OCI-LY3 (cell line): ENCODE measurements around the gene FKRP.

Experiments
- H2AFZ ChIP-seq: fragments of 200-600, 300-600 bp; shearing (Covaris generic); 2 replicates; pipeline ENCODE4 v1.6.0; 2014; ENCODE audit warnings: antibody characterized with exemption, low read depth, low read length
- H3K27ac ChIP-seq: fragments of 200-600, 300-600 bp; sonication (generic); 2 replicates; pipeline ENCODE4 v1.5.1; 2014; ENCODE audit warnings: mild to moderate bottlenecking, low read length, moderate library complexity, mixed read lengths
- H3K27me3 ChIP-seq: fragments of 200-600, 300-600 bp; sonication (generic); 2 replicates; pipeline ENCODE4 v1.6.1; 2014; ENCODE audit warnings: low read depth, low read length, mixed read lengths
- H3K36me3 ChIP-seq: fragments of 200-600, 300-600 bp; sonication (generic); replicated peaks from 2 replicates; pipeline ENCODE3; 2014; ENCODE audit warnings: low read depth, low read length, mixed read lengths
- H3K4me1 ChIP-seq: fragments of 300-600, 200-600 bp; sonication (generic); 2 replicates; pipeline ENCODE4 v1.6.1; 2014; ENCODE audit warnings: low read length, mixed read lengths
- H3K4me2 ChIP-seq: fragments of 200-600, 300-600 bp; sonication (generic); 2 replicates; pipeline ENCODE4 v1.6.1; 2014; ENCODE audit warnings: low read length, mixed read lengths
- H3K4me3 ChIP-seq: fragments of 300-600, 200-600 bp; sonication (generic); 2 replicates; pipeline ENCODE4 v1.5.1; 2014; ENCODE audit warnings: antibody characterized with exemption, mild to moderate bottlenecking, low read length, moderate library complexity
- H3K79me2 ChIP-seq: fragments of 300-600, 200-600 bp; shearing (Covaris generic); 2 replicates; pipeline ENCODE4 v1.6.1; 2014; ENCODE audit warnings: mild to moderate bottlenecking, low read length, mixed read lengths
- H3K9ac ChIP-seq: fragments of 300-600, 200-600 bp; shearing (Covaris generic); 2 replicates; pipeline ENCODE4 v1.6.0; 2014; ENCODE audit warnings: mild to moderate bottlenecking, low read length, moderate library complexity
- H3K9me3 ChIP-seq: fragments of 200-600, 300-600 bp; shearing (Covaris generic); 2 replicates; pipeline ENCODE4 v1.6.1; 2014; ENCODE audit warnings: low read length, mixed read lengths; ENCODE audit not compliant: insufficient read depth
- H4K20me1 ChIP-seq: fragments of 200-600, 300-600 bp; sonication (generic); 2 replicates; pipeline ENCODE4 v1.6.1; 2016; ENCODE audit warnings: low read length, mixed read lengths; ENCODE audit not compliant: insufficient read depth
- EZH2phosphoT487 ChIP-seq: fragments of 200-600 bp; shearing (Covaris generic); IDR thresholded peaks from 2 replicates; pipeline ENCODE4 v1.6.1; 2018; ENCODE audit warnings: antibody characterized with exemption, mixed run types, low read depth
- TF ChIP-seq, protein P1 (sequence below): fragments of 200-600, 300-600 bp; sonication (generic); IDR thresholded peaks from 2 replicates; pipeline ENCODE4 v1.5.1; 2014; ENCODE audit warnings: antibody characterized with exemption, low read length, low read depth

FKRP gene

GRCh38 chr19:46744005-46744691, 1.7 kb upstream of the FKRP start:
- H3K9ac ChIP-seq, result no peak overlapping the region
- no peak for TF ChIP-seq EZH2phosphoT487
- TF ChIP-seq, protein P1, sequence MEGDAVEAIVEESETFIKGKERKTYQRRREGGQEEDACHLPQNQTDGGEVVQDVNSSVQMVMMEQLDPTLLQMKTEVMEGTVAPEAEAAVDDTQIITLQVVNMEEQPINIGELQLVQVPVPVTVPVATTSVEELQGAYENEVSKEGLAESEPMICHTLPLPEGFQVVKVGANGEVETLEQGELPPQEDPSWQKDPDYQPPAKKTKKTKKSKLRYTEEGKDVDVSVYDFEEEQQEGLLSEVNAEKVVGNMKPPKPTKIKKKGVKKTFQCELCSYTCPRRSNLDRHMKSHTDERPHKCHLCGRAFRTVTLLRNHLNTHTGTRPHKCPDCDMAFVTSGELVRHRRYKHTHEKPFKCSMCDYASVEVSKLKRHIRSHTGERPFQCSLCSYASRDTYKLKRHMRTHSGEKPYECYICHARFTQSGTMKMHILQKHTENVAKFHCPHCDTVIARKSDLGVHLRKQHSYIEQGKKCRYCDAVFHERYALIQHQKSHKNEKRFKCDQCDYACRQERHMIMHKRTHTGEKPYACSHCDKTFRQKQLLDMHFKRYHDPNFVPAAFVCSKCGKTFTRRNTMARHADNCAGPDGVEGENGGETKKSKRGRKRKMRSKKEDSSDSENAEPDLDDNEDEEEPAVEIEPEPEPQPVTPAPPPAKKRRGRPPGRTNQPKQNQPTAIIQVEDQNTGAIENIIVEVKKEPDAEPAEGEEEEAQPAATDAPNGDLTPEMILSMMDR, result no peak
- H3K4me2 ChIP-seq, result peak overlapping the region; percentile 92
- H2AFZ ChIP-seq, result no peak overlapping the region
- peaks cover 16% of the 10 kb centered on the region for H3K36me3 ChIP-seq
- H3K79me2 ChIP-seq, result peaks cover 80% of the 10 kb centered on the region
- no peak overlapping the region for H3K27ac ChIP-seq
- H4K20me1 ChIP-seq, result peaks cover 57% of the 10 kb centered on the region
- H3K4me3 ChIP-seq, result peak overlapping the region; percentile 79
- H3K4me1 ChIP-seq, result peaks cover 18% of the 10 kb centered on the region
- H3K9me3 ChIP-seq, result no peaks in the 10 kb centered on the region
- no peaks in the 10 kb centered on the region for H3K27me3 ChIP-seq

- Histone ChIP-seq H3K9me3 (no peaks in the 10 kb centered on the region), H2AFZ (no peak overlapping the region), H3K79me2 (peaks cover 72% of the 10 kb centered on the region), H3K4me2 (peak overlapping the region; percentile 92), H3K27me3 (no peaks in the 10 kb centered on the region), H3K36me3 (peaks cover 16% of the 10 kb centered on the region), H3K27ac (0 out of 2 replicates have a peak overlapping the region, but pooled peaks have one; percentile 62), H3K4me3 (peak overlapping the region; percentile 79), H3K4me1 (peaks cover 18% of the 10 kb centered on the region), H4K20me1 (peaks cover 50% of the 10 kb centered on the region), H3K9ac (peak overlapping the region; percentile 95)
- no peak for TF ChIP-seq EZH2phosphoT487
- TF ChIP-seq, protein P1, result no peak
Measured at GRCh38 chr19:46745030-46745429, 827 bp upstream of the FKRP start.

GRCh38 chr19:46746281-46747057, 612 bp downstream of the FKRP start, which contains the start of gene STRN4:
Gene STRN4 (minus strand): TSS chr19:46746450. CDS start chr19:46746430, 20 bp downstream.
- H3K27me3 ChIP-seq, result no peaks in the 10 kb centered on the region
- H3K4me2 ChIP-seq, result peak within 1 kb of the TSS; percentile 92
- peaks cover 36% of the 10 kb centered on the region for H4K20me1 ChIP-seq
- peak within 1 kb of the TSS; percentile 62 for H3K27ac ChIP-seq
- H3K79me2 ChIP-seq, result peaks cover 57% of the 10 kb centered on the region
- H3K4me3 ChIP-seq, result peak within 1 kb of the TSS; percentile 79
- H3K36me3 ChIP-seq, result peaks cover 7% of the 10 kb centered on the region
- peak within 1 kb of the TSS; percentile 49 for H2AFZ ChIP-seq
- H3K9ac ChIP-seq, result peak within 1 kb of the TSS; percentile 95
- TF ChIP-seq EZH2phosphoT487, result no peak
- TF ChIP-seq, protein P1, result no peak
- peaks cover 18% of the 10 kb centered on the region for H3K4me1 ChIP-seq
- no peaks in the 10 kb centered on the region for H3K9me3 ChIP-seq
